Activated CD4-positive, CD25-positive, alpha-beta regulatory T cell treated with anti-CD3 and anti-CD28 coated beads, Interleukin-2, amount 50 U/mL, for 16 hours (primary cell): ENCODE results near the gene MIXL1.
"Not testable (repeated sequence)": the region's sequence is repeated elsewhere in the genome, so short reads cannot be mapped to it uniquely, and the experiment has no call there.

ENCODE experiments used
- DNase-seq: peaks from one replicate; pipeline ENCODE4 v3.0.0-alpha.2; 2020; ENCODE audit warnings: low read depth, low spot score

Gene MIXL1

GRCh38 chr1:226212545-226212944 is 10.9 kb upstream of the MIXL1 start:
- DNase-seq, result no peak

DNA sequence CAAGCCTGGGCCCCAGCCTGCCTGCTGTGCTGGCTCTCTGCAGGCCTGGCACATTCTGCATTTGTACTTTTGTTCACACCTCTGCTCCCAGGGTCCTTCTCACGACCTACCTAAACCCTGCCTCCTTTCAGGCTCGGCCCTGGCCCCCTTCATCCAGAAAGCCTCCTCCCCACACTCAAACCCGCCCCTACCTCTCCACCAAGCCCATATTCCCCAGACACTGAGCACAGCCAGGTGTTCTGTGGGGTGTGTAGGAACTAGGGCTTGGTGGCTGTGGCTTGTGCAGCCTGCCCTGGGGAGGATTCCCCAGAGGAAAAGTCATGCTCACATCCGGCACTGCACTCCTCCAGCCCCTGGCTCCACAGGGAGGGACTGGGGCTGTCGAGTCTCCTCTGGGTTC is 8.2 kb upstream of the MIXL1 start:
- no peak for DNase-seq

DNA sequence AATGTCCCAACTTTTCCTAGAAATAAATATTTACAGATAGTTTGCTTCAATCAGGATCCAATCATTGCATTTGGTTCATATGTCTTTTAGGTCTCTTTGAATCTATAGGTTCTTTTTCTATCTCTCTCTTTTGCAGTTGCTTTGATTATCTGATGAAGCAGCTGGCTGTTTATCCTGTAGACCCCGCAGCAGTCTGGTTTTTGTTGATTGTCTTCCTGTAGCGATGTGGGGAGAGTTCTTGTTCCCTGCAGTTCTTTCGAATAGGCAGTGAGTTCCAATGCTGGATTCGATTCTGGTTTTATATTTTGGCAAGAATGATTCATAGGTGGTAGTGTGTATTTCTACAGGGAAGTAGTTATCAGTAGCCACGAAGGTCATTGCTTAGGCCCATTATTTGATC is 7.4 kb upstream of the MIXL1 start:
- no peak for DNase-seq

- DNase-seq, result no peak
Measured at GRCh38 chr1:226217273-226217672, 6.2 kb upstream of the MIXL1 start.

GRCh38 chr1:226220473-226221189 is 2.8 kb upstream of the MIXL1 start:
- DNase-seq, result no peak

- DNase-seq, result no peak
Measured at GRCh38 chr1:226222686-226223085, 778 bp upstream of the MIXL1 start.

DNA sequence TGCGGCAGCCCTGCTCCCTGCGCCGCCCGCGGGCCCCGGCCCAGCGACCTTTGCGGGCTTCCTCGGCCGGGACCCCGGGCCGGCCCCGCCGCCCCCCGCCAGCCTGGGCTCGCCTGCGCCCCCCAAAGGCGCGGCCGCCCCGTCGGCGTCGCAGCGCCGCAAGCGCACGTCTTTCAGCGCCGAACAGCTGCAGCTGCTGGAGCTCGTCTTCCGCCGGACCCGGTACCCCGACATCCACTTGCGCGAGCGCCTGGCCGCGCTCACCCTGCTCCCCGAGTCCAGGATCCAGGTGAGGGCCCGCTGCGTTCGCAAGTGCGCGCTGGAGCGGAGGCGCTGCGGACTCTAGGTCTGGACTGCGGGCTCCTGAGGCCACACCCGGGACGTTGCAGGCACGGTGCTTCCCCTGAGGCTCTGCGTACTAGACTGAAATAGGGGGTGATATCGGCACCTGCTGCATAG is 351 bp downstream of the MIXL1 start:
- DNase-seq, result no peak

DNA sequence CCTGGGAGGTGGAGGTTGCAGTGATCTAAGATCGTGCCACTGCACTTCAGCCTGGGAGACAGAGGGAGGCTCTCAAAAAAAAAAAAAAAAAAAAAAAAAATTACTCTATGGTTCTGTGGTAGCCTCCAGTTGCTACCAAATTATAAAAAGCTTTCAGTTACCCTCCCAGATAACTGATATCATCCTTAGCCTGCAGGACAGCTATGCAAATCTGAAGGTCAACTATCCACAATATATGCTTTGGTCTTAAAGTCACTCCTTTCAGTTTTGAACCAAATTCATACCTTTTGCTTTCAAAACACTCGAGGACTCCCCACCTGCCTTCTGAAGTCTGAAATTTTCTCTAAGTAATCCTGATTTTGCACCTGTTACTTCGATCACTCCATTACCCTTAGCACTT is 3.1 kb downstream of the MIXL1 start:
- DNase-seq, result no peak

- no peak for DNase-seq
Measured at GRCh38 chr1:226233293-226233692, 9.8 kb downstream of the MIXL1 start.

DNA sequence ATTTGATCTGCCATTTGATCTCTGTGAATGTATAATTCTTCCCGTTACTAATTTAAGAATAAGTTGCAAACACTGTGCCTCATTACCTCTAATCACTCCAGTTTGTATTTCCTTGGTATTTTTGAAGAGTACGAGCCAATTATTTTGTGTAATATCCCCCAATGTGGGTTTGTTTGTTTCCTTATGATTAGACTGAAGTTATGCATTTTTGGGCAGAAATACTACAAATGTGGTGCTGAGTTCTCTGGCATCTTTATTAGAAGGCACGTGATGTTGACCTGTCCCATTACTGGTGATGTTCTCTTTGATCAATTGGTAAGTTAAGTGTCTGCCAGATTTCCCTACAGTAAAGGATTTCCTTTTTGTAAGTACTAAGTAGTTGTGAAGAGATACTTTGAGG is 10.3 kb downstream of the MIXL1 start:
- DNase-seq, result no peak

DNA sequence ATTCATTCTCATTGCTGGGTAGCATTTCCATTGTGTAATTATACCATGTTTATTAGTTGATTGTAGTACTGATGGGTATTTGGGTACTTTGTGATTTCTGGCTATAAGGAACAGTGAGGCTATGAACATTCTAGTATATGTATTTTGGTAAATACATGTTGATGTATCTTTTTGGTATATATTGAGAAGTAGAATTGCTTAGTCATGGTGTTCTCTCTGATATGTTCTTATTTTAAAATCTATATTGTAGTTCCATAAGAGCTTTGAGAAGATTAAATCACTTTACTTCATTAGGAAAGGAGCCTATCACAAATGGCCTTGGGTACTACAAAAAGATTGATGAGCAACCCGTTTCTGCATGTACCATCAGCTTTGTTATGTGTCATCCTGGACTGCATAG is 13.4 kb downstream of the MIXL1 start:
- no peak for DNase-seq

DNA sequence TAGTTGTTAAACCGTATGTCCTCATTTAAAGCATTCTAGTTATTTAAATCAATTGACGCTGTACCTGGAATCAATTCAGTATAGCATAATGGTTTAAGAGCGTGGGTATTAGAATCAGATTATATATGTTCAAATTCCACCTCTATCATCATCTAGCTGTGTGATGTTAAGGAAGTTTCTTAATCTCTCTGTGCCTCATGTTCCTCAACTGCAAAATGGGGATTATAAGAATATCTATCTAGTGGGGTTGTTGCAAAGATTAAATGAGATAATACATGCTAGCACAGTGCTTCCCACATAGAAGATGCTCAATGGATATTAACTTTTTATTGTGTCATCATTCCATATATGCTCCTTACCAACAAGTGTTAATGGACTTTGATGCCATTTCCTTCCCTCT is 16.0 kb downstream of the MIXL1 start:
- DNase-seq, result no peak

DNA sequence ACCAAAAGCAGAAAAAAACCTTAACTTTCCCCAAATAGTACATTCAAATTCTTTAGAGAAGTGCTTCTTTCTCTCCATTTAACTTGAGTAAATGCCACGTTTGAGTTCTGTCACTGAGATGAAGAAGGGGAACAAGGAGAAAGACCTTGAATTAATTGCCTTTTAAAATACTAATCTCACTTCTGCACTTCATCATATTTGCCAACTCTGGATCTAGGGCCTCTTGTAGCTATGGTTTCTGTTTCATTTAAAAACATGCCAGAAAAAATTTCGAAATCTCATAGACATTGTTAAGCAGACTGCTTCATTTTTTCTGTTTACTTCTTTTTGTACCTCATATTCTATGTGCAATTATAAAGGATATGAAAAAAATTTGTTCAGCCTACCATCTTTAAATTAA is 24.6 kb downstream of the MIXL1 start:
- DNase-seq, result no peak

DNA sequence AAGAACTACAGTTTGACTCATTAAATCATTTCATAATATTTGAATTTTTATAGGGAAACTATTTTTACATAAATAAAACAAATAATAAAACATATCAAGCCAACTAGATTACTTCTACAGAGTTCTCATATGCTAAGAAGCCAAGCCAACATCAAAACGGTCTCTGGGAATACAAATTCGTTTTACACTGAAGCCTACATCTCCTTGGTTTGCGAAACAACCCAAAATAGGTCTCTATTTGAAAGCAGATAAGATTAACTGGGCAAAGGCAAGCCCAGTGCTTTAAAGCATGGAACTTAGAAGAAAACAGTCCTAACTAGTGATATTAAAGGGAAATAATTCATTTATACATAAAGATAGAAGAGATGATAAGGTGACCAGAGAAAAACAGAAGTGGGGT is 25.3 kb downstream of the MIXL1 start:
- DNase-seq, result no peak

DNA sequence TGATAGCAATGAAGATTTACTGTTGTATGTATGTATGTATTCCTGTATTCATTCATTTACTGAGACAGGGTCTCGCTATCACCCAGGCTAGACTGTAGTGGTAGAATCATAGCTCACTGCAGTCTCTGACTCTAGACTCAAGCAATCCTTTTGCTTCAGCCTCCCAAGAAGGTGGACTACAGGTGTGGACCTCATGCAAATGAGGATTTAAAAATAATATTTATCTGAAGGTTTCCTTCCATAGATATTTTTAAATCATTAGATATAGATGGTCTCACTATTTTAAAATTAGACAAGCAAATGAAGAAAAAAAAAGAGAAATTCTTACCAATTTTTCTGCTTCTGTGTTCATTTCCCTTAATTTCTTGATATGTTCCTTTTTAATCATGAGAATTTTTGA is 27.0 kb downstream of the MIXL1 start:
- no peak for DNase-seq

GRCh38 chr1:226252841-226253240 is 29.4 kb downstream of the MIXL1 start:
- DNase-seq, result not testable (repeated sequence)

GRCh38 chr1:226253933-226254332 is 30.5 kb downstream of the MIXL1 start:
- DNase-seq, result no peak

DNA sequence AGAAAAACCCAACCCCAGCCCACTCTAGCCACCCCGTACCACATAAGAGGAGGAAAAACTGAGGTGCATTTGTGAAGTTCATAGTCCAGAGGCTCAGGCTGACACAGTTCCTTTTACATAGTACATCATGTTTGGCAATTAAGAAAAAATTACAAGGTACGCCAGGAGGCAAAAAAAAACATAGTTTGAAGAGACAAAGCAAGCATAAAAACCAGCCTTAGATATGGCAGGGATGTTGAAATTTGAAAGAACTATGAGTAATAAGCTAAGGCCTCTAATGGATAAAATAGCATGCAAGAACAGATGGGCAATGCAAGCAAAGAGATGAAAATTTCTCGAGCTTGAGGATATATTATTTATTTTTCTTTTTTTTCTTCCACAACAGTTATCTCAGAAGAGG is 31.9 kb downstream of the MIXL1 start:
- DNase-seq, result no peak

DNA sequence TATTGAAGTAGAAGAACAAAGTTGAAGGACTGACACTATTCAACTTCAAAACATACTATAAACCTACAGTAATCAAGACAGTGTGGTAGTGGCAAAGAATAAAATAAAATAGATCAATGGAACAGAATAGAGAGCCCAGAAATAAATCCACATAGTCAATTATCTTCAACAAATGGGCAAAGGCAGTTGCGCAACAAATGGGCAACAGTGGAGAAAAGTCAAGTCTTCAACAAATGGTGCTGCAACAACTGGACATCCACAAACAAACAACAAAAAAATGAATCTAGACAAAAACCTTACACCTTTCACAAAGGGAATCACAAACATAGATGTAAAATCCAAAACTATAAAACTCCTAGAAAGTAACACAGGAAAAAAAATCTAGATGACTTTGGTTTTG is 38.4 kb downstream of the MIXL1 start:
- DNase-seq, result no peak

GRCh38 chr1:226268421-226269124 is 45.1 kb downstream of the MIXL1 start:
- DNase-seq, result no peak

DNA sequence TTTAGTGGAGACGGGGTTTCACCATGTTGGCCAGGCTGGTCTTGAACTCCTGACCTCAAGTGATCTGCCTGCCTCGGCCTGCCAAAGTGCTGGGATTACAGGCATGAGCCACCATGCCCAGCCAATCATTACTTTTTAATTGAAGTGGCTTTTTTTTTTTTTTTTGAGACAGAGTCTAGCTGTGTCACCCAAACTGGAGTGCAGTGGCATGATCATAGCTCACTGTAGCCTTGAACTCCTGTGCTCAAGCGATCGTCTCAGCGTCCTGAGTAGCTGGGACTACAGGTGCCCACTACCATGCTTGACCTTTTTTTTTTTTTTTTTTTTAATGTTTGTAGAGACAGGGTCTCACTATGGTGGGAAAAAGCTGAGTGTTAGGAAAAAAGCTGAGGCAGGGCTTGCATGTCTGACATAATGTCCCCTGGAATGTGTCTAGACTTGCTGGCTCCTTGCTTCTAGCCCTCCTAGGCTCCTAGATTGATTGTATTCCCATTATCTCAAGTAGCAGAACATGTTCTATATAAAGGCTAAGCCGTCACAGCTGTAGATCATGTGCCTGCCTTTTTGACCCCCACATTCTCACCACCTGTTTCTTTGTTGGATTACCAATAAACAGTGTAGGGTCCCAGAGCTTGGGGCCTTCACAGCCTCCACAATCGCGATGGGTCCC is 48.9 kb downstream of the MIXL1 start:
- not testable (repeated sequence) for DNase-seq

DNA sequence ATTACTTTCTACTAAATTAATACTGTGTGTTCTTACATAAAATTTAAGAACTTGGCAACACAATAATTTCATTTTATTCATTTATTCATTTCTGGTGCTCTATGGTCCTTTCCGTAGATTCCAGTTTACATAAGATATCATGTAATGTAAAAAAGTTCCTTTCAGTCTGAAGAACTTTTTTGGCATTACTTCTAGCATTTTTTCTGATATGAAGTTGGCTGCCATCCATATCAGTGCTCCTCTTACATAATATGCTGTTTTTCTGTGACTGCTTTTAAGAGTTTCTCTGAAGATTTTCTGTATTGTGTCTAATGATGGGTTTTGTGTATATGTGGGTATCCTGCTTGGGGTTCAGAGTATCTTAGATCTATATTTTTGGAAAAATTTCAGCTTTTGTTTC is 50.7 kb downstream of the MIXL1 start:
- DNase-seq, result no peak
